HL-60 (cell line): Measurements from ENCODE around the gene ACACA.
A peak's percentile ranks its signal among the peaks of the same experiment; 100 is the strongest.

ENCODE experiments used
- DNase-seq, 2 experiments: peaks; one replicate each; pipeline ENCODE4 v3.0.0-alpha.2; 2010 to 2020; ENCODE audit warnings: low read depth in 1 of 2, low spot score in 1 of 2
- H3K27ac ChIP-seq: fragments of 250-450 bp; sonication (Bioruptor Pico); replicated peaks from 2 replicates; pipeline ENCODE4 v1.5.1; 2020; ENCODE audit warnings: mild to moderate bottlenecking, moderate library complexity
- H3K27me3 ChIP-seq: fragments of 250-450 bp; sonication (Bioruptor Pico); 2 replicates; pipeline ENCODE4 v1.5.1; 2021; ENCODE audit warnings: mild to moderate bottlenecking, moderate library complexity; ENCODE audit not compliant: insufficient read depth, poor library complexity, severe bottlenecking
- H3K4me3 ChIP-seq: replicated peaks from 2 replicates; pipeline ENCODE4 v1.5.1; 2011; ENCODE audit warnings: mild to moderate bottlenecking, control low read depth, low read length; ENCODE audit not compliant: insufficient read depth
- GABPA ChIP-seq: IDR thresholded peaks from 2 replicates; pipeline ENCODE4 v1.6.1; 2012; ENCODE audit warnings: low read depth
- POLR2AphosphoS5 ChIP-seq: IDR thresholded peaks from 2 replicates; pipeline ENCODE4 v1.6.1; 2012; ENCODE audit warnings: low read depth
- SPI1 ChIP-seq: IDR thresholded peaks from 2 replicates; pipeline ENCODE4 v1.6.1; 2012; ENCODE audit warnings: low read depth, mild to moderate bottlenecking, borderline replicate concordance
- TF ChIP-seq, protein P1 (sequence below): IDR thresholded peaks from one replicate; pipeline ENCODE4 v1.5.1; 2011; ENCODE audit warnings: low read length, control low read depth, inconsistent platforms; ENCODE audit not compliant: insufficient read depth
- TF ChIP-seq, protein P2 (sequence below): IDR thresholded peaks from 2 replicates; pipeline ENCODE4 v1.6.1; 2012; ENCODE audit warnings: low read depth; ENCODE audit not compliant: insufficient replicate concordance

The ACACA gene

DNA sequence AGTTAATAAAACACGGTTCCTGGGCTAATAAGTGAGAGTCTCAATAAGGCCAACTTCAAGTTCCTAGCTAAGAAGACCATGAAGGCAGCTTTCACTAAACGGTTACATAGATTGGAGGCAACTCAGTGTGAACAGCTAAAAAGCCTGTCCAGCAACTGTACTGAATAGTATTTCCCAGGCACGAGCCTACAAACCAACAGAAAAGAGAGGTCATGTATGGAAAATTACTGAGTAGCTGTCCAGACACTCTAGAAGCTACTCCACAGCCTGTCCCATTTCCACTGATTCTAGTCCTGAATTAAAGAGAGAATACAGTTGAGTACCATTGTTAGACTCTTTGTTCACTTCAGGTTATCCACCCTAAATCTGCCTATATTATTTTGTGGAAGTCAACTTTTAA, 67.3 kb downstream of the ACACA start:
- no peak overlapping the region for H3K4me3 ChIP-seq
- no peaks in the 10 kb centered on the region for H3K27me3 ChIP-seq
- TF ChIP-seq, protein P1, sequence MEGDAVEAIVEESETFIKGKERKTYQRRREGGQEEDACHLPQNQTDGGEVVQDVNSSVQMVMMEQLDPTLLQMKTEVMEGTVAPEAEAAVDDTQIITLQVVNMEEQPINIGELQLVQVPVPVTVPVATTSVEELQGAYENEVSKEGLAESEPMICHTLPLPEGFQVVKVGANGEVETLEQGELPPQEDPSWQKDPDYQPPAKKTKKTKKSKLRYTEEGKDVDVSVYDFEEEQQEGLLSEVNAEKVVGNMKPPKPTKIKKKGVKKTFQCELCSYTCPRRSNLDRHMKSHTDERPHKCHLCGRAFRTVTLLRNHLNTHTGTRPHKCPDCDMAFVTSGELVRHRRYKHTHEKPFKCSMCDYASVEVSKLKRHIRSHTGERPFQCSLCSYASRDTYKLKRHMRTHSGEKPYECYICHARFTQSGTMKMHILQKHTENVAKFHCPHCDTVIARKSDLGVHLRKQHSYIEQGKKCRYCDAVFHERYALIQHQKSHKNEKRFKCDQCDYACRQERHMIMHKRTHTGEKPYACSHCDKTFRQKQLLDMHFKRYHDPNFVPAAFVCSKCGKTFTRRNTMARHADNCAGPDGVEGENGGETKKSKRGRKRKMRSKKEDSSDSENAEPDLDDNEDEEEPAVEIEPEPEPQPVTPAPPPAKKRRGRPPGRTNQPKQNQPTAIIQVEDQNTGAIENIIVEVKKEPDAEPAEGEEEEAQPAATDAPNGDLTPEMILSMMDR: no peak
- no peak for TF ChIP-seq POLR2AphosphoS5
- TF ChIP-seq SPI1: no peak
- TF ChIP-seq, protein P2, sequence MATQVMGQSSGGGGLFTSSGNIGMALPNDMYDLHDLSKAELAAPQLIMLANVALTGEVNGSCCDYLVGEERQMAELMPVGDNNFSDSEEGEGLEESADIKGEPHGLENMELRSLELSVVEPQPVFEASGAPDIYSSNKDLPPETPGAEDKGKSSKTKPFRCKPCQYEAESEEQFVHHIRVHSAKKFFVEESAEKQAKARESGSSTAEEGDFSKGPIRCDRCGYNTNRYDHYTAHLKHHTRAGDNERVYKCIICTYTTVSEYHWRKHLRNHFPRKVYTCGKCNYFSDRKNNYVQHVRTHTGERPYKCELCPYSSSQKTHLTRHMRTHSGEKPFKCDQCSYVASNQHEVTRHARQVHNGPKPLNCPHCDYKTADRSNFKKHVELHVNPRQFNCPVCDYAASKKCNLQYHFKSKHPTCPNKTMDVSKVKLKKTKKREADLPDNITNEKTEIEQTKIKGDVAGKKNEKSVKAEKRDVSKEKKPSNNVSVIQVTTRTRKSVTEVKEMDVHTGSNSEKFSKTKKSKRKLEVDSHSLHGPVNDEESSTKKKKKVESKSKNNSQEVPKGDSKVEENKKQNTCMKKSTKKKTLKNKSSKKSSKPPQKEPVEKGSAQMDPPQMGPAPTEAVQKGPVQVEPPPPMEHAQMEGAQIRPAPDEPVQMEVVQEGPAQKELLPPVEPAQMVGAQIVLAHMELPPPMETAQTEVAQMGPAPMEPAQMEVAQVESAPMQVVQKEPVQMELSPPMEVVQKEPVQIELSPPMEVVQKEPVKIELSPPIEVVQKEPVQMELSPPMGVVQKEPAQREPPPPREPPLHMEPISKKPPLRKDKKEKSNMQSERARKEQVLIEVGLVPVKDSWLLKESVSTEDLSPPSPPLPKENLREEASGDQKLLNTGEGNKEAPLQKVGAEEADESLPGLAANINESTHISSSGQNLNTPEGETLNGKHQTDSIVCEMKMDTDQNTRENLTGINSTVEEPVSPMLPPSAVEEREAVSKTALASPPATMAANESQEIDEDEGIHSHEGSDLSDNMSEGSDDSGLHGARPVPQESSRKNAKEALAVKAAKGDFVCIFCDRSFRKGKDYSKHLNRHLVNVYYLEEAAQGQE: no peak
- no peak for TF ChIP-seq GABPA
- peak overlapping the region; percentile 26; the same call in 1 of the 2 replicates for H3K27ac ChIP-seq
- no peak for DNase-seq

DNA sequence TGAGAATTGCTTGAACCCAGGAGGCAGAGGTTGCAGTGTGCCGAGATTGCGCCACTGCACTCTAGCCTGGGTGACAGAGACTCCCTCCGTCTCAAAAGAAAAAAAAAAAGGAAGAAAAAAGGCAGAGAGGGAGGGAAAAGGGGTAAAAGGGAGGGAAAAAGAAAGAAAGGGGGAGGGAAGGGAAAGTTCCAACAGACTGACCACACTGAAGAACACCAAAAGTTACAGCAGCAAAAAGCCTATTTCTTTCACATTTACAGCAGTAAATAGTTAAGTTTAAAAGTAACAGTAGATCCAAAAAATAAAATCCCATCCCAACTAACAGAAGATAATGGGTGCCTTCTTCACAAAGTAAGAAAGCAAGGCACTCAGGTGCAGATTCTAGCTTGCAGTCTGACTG, 67.8 kb downstream of the ACACA start:
- no peaks in the 10 kb centered on the region for H3K27me3 ChIP-seq
- TF ChIP-seq, protein P2: no peak
- TF ChIP-seq POLR2AphosphoS5: no peak
- no peak for TF ChIP-seq GABPA
- TF ChIP-seq, protein P1: no peak
- no peak for TF ChIP-seq SPI1
- H3K4me3 ChIP-seq: no peak overlapping the region
- no peak for DNase-seq
- peak overlapping the region; percentile 26; the same call in 1 of the 2 replicates for H3K27ac ChIP-seq

DNA sequence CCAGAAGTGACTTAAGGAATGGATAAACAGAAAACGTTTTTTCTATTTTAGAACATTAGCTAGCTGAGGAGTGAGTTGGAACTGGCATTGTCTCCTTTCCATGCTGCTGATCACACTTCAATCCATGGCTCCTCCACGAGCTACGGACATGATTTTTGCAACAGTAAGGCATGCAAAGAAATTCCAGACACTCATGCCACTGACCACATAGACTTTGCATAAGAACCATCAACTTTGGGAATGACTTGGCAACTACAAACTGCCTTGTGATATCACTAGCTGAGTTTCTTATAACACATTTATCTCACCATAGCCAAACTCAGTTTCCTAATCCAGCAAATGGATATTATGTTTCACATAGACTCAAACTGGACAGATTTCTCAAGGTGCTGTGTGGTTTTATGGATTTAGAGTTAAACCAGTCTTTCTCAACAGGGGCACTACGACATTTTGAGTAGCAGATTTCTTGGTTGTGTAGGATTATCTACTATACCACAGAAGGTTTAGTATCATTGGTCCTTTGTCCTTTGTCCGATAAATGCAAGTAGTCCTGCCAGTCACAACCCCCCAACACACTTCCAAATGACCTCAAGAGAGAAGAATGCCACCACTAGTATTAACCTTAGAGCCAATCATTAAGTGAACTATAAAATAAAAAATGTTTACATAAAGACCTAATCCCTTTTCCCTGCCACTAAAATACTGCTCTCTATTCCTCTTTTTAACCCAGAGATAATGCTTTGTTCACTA, 79.1 kb downstream of the ACACA start:
- no peak for DNase-seq
- H3K4me3 ChIP-seq: no peak overlapping the region
- TF ChIP-seq, protein P1: no peak
- TF ChIP-seq POLR2AphosphoS5: no peak
- TF ChIP-seq GABPA: no peak
- TF ChIP-seq SPI1: no peak
- TF ChIP-seq, protein P2: no peak
- H3K27ac ChIP-seq: no peak overlapping the region
- H3K27me3 ChIP-seq: no peaks in the 10 kb centered on the region
